Mononuclear cell (primary cell): ENCODE data around the gene SKA3. TPM values are rescaled to one million over a fixed set of nuclear protein-coding genes. Genes with fewer than 3 reads are reported as not detected.
A peak's percentile ranks its signal among the peaks of the same experiment; 100 is the strongest.
"Not testable (repeated sequence)": the region's sequence is repeated elsewhere in the genome, so short reads cannot be mapped to it uniquely, and the experiment has no call there.

Experiments
- H3K27me3 ChIP-seq: 2 replicates; pipeline ENCODE4 v1.6.0; 2011; ENCODE audit warnings: low read length, control low read depth; ENCODE audit not compliant: insufficient read depth
- H3K4me1 ChIP-seq: 2 replicates; pipeline ENCODE4 v1.5.1; 2011; ENCODE audit warnings: mild to moderate bottlenecking, low read length, control low read depth; ENCODE audit not compliant: insufficient read depth
- H3K4me3 ChIP-seq: 2 replicates; pipeline ENCODE4 v1.5.1; 2011; ENCODE audit warnings: mild to moderate bottlenecking, low read length, moderate library complexity
- H3K9me3 ChIP-seq: 2 replicates; pipeline ENCODE4 v1.5.1; 2011; ENCODE audit warnings: low read depth, mild to moderate bottlenecking, control low read depth, low read length
- total RNA-seq: library from RNA; depleted of rRNA; stranded (reverse); fragments of >200 nt; gene quantifications from one replicate; pipeline ENCODE4 v1.2.3, GENCODE V29; 2012

The SKA3 gene
- 19.7 TPM for total RNA-seq

- Histone ChIP-seq H3K9me3 (no peaks in the 10 kb centered on the region), H3K4me1 (peaks cover 18% of the 10 kb centered on the region), H3K4me3 (peak within 1 kb of the TSS; percentile 92), H3K27me3 (no peaks in the 10 kb centered on the region)
These were observed at the start of gene SKA3, which contains the start of gene MRPL57 for GRCh38 chr13:21176215-21176981. TSS of gene SKA3 (minus strand) at chr13:21176552. CDS start at chr13:21176477, 75 bp downstream. TSS of gene MRPL57 (plus strand) at chr13:21176658. CDS start at chr13:21176917, 259 bp downstream.

GRCh38 chr13:21225082-21225481, 48.7 kb upstream of the SKA3 start:
- no peak overlapping the region for H3K4me3 ChIP-seq

GRCh38 chr13:21221268-21221667, 44.9 kb upstream of the SKA3 start:
- Histone ChIP-seq H3K4me1 (peaks cover 10% of the 10 kb centered on the region), H3K4me3 (no peak overlapping the region), H3K27me3 (no peaks in the 10 kb centered on the region), H3K9me3 (no peaks in the 10 kb centered on the region)

More at GRCh38 chr13:21225082-21225481, 48.7 kb upstream of the SKA3 start:
- Histone ChIP-seq H3K27me3 (no peaks in the 10 kb centered on the region), H3K9me3 (no peaks in the 10 kb centered on the region), H3K4me1 (no peaks in the 10 kb centered on the region)

GRCh38 chr13:21219716-21220115, 43.4 kb upstream of the SKA3 start:
- H3K9me3 ChIP-seq, H3K4me3 ChIP-seq, H3K27me3 ChIP-seq: not testable (repeated sequence)
- peaks cover 10% of the 10 kb centered on the region for H3K4me1 ChIP-seq

- H3K4me1 ChIP-seq = peaks cover 10% of the 10 kb centered on the region
- no peaks in the 10 kb centered on the region for H3K27me3 ChIP-seq
- no peaks in the 10 kb centered on the region for H3K9me3 ChIP-seq
- H3K4me3 ChIP-seq = no peak overlapping the region
These were observed 42.7 kb upstream of the SKA3 start for GRCh38 chr13:21219036-21219381.

- peaks cover 10% of the 10 kb centered on the region for H3K4me1 ChIP-seq
- H3K9me3 ChIP-seq = no peaks in the 10 kb centered on the region
- H3K4me3 ChIP-seq = no peak overlapping the region
These were observed 42.1 kb upstream of the SKA3 start for GRCh38 chr13:21218351-21219035.

GRCh38 chr13:21216332-21216731, 40.0 kb upstream of the SKA3 start:
- H3K9me3 ChIP-seq = no peaks in the 10 kb centered on the region
- H3K4me3 ChIP-seq = no peak overlapping the region
- H3K27me3 ChIP-seq = no peaks in the 10 kb centered on the region
- H3K4me1 ChIP-seq = peaks cover 10% of the 10 kb centered on the region

More at GRCh38 chr13:21218351-21219035, 42.1 kb upstream of the SKA3 start:
- H3K27me3 ChIP-seq = no peaks in the 10 kb centered on the region

- not testable (repeated sequence) for H3K9me3 ChIP-seq, H3K27me3 ChIP-seq, H3K4me3 ChIP-seq
- peaks cover 10% of the 10 kb centered on the region for H3K4me1 ChIP-seq
These were observed 39.1 kb upstream of the SKA3 start for GRCh38 chr13:21215419-21215818.

- no peak overlapping the region for H3K4me3 ChIP-seq
- no peaks in the 10 kb centered on the region for H3K4me1 ChIP-seq
- no peaks in the 10 kb centered on the region for H3K27me3 ChIP-seq
- H3K9me3 ChIP-seq = no peaks in the 10 kb centered on the region
These were observed 35.9 kb upstream of the SKA3 start for GRCh38 chr13:21212138-21212775.

GRCh38 chr13:21208652-21209154, 32.4 kb upstream of the SKA3 start:
- H3K9me3 ChIP-seq = no peaks in the 10 kb centered on the region
- no peak overlapping the region for H3K4me3 ChIP-seq
- no peaks in the 10 kb centered on the region for H3K27me3 ChIP-seq
- no peaks in the 10 kb centered on the region for H3K4me1 ChIP-seq

- no peaks in the 10 kb centered on the region for H3K4me1 ChIP-seq
- H3K27me3 ChIP-seq = no peaks in the 10 kb centered on the region
- no peak overlapping the region for H3K4me3 ChIP-seq
- H3K9me3 ChIP-seq = no peaks in the 10 kb centered on the region
These were observed 26.6 kb upstream of the SKA3 start for GRCh38 chr13:21202767-21203531.

GRCh38 chr13:21201456-21202190, 25.3 kb upstream of the SKA3 start:
- H3K27me3 ChIP-seq, H3K4me1 ChIP-seq, H3K9me3 ChIP-seq, H3K4me3 ChIP-seq: not testable (repeated sequence)

GRCh38 chr13:21198391-21198790, 22.0 kb upstream of the SKA3 start:
- H3K9me3 ChIP-seq, H3K4me3 ChIP-seq, H3K27me3 ChIP-seq: not testable (repeated sequence)

GRCh38 chr13:21197606-21198225, 21.4 kb upstream of the SKA3 start:
- H3K27me3 ChIP-seq, H3K4me1 ChIP-seq, H3K9me3 ChIP-seq, H3K4me3 ChIP-seq: not testable (repeated sequence)

More at GRCh38 chr13:21198391-21198790, 22.0 kb upstream of the SKA3 start:
- H3K4me1 ChIP-seq = not testable (repeated sequence)
